Endodermal cell (in vitro differentiated cells): Measurements from ENCODE around the gene MEIOB. TPM values are rescaled to one million over a fixed set of nuclear protein-coding genes. Genes with fewer than 3 reads are reported as not detected.
A peak's percentile ranks its signal among the peaks of the same experiment; 100 is the strongest.

Experiments used
- DNase-seq: peaks from one replicate; pipeline ENCODE4 v3.0.0-alpha.2; 2017
- H3K27ac ChIP-seq: 2 replicates; pipeline ENCODE4 v1.5.1; 2013; ENCODE audit warnings: mild to moderate bottlenecking, low read depth, low read length, moderate library complexity
- H3K27me3 ChIP-seq: 2 replicates; pipeline ENCODE4 v1.6.1; 2013; ENCODE audit warnings: mild to moderate bottlenecking, low read length, moderate library complexity; ENCODE audit not compliant: insufficient read depth, control insufficient read depth, poor library complexity, severe bottlenecking
- H3K36me3 ChIP-seq: 2 replicates; pipeline ENCODE4 v1.7.0; 2013; ENCODE audit warnings: mild to moderate bottlenecking, low read length, moderate library complexity; ENCODE audit not compliant: control insufficient read depth, insufficient read depth
- H3K4me1 ChIP-seq: one replicate; pipeline ENCODE4 v1.7.0; 2013; ENCODE audit warnings: low read length; ENCODE audit not compliant: control insufficient read depth, insufficient read depth
- H3K4me3 ChIP-seq: 2 replicates; pipeline ENCODE4 v1.5.1; 2013; ENCODE audit warnings: mild to moderate bottlenecking, low read length, moderate library complexity
- H3K9ac ChIP-seq: 2 replicates; pipeline ENCODE4 v1.6.1; 2013; ENCODE audit warnings: mild to moderate bottlenecking, low read length, moderate library complexity; ENCODE audit not compliant: poor library complexity, severe bottlenecking; ENCODE audit errors: extremely low read depth
- H3K9me3 ChIP-seq: 2 replicates; pipeline ENCODE4 v1.6.1; 2013; ENCODE audit warnings: mild to moderate bottlenecking, low read length, moderate library complexity; ENCODE audit not compliant: control insufficient read depth
- H3K27ac Mint-ChIP-seq: 2 replicates; pipeline ENCODE4 v1.8.0; 2020; ENCODE audit warnings: mixed read lengths
- H3K27me3 Mint-ChIP-seq: 2 replicates; pipeline ENCODE4 v1.8.0; 2021; ENCODE audit warnings: mild to moderate bottlenecking, mixed read lengths; ENCODE audit not compliant: insufficient read depth
- H3K36me3 Mint-ChIP-seq: 2 replicates; pipeline ENCODE4 v1.8.0; 2020; ENCODE audit warnings: low read depth, mixed read lengths
- H3K4me1 Mint-ChIP-seq: 2 replicates; pipeline ENCODE4 v1.8.0; 2020; ENCODE audit warnings: mixed read lengths
- H3K4me3 Mint-ChIP-seq: 2 replicates; pipeline ENCODE4 v1.8.0; 2020; ENCODE audit warnings: mild to moderate bottlenecking, moderate library complexity, mixed read lengths
- H3K9me3 Mint-ChIP-seq: 2 replicates; pipeline ENCODE4 v1.8.0; 2020; ENCODE audit warnings: mild to moderate bottlenecking, mixed read lengths
- WGBS, 2 experiments: methylation state at CpG; one replicate each; pipeline versions ENCODE4 v1.1.5 to v1.1.7; 2013; ENCODE audit warnings: missing lambda C conversion rate in 2 of 2, mixed read lengths in 1 of 2; ENCODE audit not compliant: insufficient coverage in 1 of 2, insufficient read length in 1 of 2; 5-methylcytosine and 5-hydroxymethylcytosine counted together
- total RNA-seq, 2 donors: library from RNA; stranded (reverse); fragmentation: NEBNext Ultra II Directional in 1 of 2; extraction: Animal tissue kit (Norgen Biotek cat#: 25700) in 1 of 2; gene quantifications; 2 replicates in 1 of 2; 3 replicates in 1 of 2; pipeline ENCODE4 v1.2.1, GENCODE V29; 2021
- TF ChIP-seq, protein P1 (sequence below): fragments of 200-600 bp; sonication (generic); conservative IDR thresholded peaks from 2 replicates; pipeline ENCODE4 v1.5.0; 2021; ENCODE audit warnings: antibody characterized with exemption, mild to moderate bottlenecking

MEIOB gene
- total RNA-seq, 2 donors from 2014 or later = not detected

DNA sequence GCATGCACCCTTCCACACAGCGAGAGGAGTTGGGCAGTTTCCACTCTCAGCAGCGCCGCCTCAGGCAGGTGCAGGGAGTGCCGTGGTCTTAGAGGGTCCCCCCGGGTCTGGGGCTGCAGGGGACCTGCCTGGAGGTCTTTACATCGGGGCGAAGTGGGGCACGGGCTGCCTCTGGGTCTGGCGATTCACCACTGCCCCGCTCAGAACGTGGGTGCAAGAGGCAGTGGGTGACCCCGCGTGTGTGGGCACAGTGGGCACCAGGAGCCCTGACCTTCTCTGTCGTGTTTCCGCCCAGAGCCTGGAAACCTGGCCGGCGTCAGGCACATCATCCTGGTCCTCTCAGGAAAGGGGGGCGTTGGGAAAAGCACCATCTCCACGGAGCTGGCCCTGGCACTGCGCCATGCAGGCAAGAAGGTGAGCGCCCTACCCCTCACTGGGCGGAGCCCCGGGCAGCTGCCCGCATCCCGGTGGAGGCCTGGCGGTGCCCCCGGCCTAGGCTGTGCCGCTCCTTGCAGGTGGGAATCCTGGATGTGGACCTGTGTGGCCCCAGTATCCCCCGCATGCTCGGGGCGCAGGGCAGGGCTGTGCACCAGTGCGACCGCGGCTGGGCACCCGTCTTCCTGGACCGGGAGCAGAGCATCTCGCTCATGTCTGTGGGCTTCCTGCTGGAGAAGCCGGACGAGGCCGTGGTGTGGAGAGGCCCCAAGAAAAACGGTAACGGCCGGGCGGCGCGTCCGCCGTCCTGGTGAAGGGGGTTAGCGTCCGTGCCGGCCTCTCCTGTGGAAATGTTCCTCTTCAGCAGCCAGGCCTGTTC is 85.5 kb downstream of the MEIOB start:
- Histone ChIP-seq H3K27me3 (no peaks in the 10 kb centered on the region), H3K36me3 (peaks cover 4% of the 10 kb centered on the region), H3K4me3 (no peak overlapping the region), H3K27ac (no peak overlapping the region), H3K9ac (no peak overlapping the region), H3K9me3 (no peaks in the 10 kb centered on the region), H3K4me1 (peaks cover under 1% of the 10 kb centered on the region)
- peaks cover 6% of the 10 kb centered on the region for H3K4me1 Mint-ChIP-seq
- DNase-seq = peak; percentile 63
- H3K9me3 Mint-ChIP-seq = no peaks in the 10 kb centered on the region
- WGBS, 2 experiments = 93 to 95% methylated on average over 33 to 51 of the region's 51 CpGs
- no peak overlapping the region for H3K4me3 Mint-ChIP-seq
- no peaks in the 10 kb centered on the region for H3K27me3 Mint-ChIP-seq
- H3K36me3 Mint-ChIP-seq = peaks cover 13% of the 10 kb centered on the region
- TF ChIP-seq, protein P1, sequence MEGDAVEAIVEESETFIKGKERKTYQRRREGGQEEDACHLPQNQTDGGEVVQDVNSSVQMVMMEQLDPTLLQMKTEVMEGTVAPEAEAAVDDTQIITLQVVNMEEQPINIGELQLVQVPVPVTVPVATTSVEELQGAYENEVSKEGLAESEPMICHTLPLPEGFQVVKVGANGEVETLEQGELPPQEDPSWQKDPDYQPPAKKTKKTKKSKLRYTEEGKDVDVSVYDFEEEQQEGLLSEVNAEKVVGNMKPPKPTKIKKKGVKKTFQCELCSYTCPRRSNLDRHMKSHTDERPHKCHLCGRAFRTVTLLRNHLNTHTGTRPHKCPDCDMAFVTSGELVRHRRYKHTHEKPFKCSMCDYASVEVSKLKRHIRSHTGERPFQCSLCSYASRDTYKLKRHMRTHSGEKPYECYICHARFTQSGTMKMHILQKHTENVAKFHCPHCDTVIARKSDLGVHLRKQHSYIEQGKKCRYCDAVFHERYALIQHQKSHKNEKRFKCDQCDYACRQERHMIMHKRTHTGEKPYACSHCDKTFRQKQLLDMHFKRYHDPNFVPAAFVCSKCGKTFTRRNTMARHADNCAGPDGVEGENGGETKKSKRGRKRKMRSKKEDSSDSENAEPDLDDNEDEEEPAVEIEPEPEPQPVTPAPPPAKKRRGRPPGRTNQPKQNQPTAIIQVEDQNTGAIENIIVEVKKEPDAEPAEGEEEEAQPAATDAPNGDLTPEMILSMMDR = peak; percentile 32
- H3K27ac Mint-ChIP-seq = no peak overlapping the region

DNA sequence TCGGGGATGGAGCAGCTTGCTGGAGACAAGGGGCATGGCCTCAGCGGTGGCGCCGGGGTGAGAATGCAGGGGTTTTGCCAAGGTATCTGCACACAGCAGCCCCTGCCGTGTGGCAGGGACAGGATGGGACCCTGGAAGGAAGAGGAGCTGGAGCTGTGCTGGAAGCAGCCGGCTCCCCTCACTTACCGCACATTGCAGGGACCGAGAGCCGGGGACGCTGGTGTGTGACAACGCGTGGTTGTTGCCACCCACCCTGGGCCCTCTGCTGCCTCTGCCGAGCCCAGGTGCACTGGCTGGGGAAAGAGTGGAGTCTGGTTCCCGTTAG is 86.2 kb downstream of the MEIOB start:
- DNase-seq = no peak
- H3K27me3 Mint-ChIP-seq = no peaks in the 10 kb centered on the region
- TF ChIP-seq, protein P1 = no peak
- peaks cover 13% of the 10 kb centered on the region for H3K36me3 Mint-ChIP-seq
- WGBS, 2 experiments = 95 to 100% methylated on average over 8 to 14 of the region's 14 CpGs
- Histone ChIP-seq H3K9ac (no peak overlapping the region), H3K9me3 (no peaks in the 10 kb centered on the region), H3K36me3 (peaks cover 8% of the 10 kb centered on the region), H3K27ac (no peak overlapping the region), H3K4me3 (no peak overlapping the region), H3K27me3 (no peaks in the 10 kb centered on the region), H3K4me1 (peaks cover 7% of the 10 kb centered on the region)
- peaks cover 10% of the 10 kb centered on the region for H3K4me1 Mint-ChIP-seq
- no peak overlapping the region for H3K4me3 Mint-ChIP-seq
- H3K9me3 Mint-ChIP-seq = no peaks in the 10 kb centered on the region
- H3K27ac Mint-ChIP-seq = no peak overlapping the region

DNA sequence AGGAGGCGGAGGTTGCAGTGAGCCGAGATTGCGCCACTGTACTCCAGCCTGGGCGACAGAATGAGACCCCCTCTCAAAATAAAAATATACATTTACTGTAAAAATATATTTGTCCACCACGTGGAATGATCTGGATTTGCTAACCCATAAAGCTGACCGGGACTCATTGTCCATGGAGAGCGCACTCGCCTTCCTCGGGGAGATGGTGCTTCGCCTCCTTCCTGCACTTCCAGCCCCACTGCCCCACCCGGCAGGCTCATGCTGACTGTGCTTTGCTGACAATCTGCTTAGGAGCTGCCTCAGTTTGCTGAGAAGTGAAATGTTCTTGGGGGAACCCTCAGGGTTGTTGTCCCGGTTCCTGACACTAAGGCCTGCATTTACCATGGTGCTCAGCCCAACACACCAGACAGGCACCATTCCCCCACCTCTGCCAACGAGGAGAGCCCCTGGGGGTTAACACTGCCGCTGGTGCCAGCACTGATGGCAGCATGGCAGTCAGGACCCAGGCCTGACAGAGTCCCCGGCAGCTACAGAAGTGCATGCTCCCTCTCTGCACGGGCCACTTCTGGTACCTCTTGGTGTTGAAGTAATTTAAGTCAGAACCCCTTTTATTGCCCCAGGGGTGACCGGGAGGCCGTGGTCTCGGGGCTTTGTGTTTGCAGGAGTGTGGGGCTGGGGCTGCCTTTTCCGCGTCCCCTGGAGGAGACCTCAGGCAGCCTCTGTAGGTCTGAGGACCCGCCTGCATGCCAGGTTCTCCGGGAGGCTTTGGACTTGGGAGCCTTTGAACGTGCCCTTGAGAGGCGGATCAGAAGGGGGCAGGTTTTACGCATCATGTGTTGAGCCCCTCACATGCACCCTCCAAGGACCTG is 86.8 kb downstream of the MEIOB start:
- H3K4me1 ChIP-seq = peaks cover 8% of the 10 kb centered on the region
- no peak overlapping the region for H3K27ac ChIP-seq
- no peaks in the 10 kb centered on the region for H3K27me3 Mint-ChIP-seq
- H3K27me3 ChIP-seq = no peaks in the 10 kb centered on the region
- 93 to 99% methylated on average over 21 to 23 of the region's 26 CpGs for WGBS, 2 experiments
- peaks cover 15% of the 10 kb centered on the region for H3K36me3 Mint-ChIP-seq
- DNase-seq = no peak
- H3K4me3 ChIP-seq = no peak overlapping the region
- H3K4me3 Mint-ChIP-seq = peak overlapping the region; percentile 39
- H3K4me1 Mint-ChIP-seq = peaks cover 10% of the 10 kb centered on the region
- no peaks in the 10 kb centered on the region for H3K9me3 Mint-ChIP-seq
- H3K27ac Mint-ChIP-seq = no peak overlapping the region
- H3K9ac ChIP-seq = no peak overlapping the region
- TF ChIP-seq, protein P1 = no peak
- peaks cover 14% of the 10 kb centered on the region for H3K36me3 ChIP-seq
- no peaks in the 10 kb centered on the region for H3K9me3 ChIP-seq

Other genes starting within 250 kb of the MEIOB start
- gene JPT2, start 193.9 kb downstream of the MEIOB start, total RNA-seq = 100 to 1,000 TPM; 161 to 168 TPM
- 10 to 100 TPM; 76.0 to 84.0 TPM for gene MAPK8IP3, start 166.0 kb downstream of the MEIOB start, total RNA-seq
- 10 to 100 TPM; 70.3 to 73.6 TPM for gene NME3, start 100.6 kb downstream of the MEIOB start, total RNA-seq
- gene EME2, start 99.4 kb downstream of the MEIOB start, total RNA-seq = 10 to 100 TPM; 34.3 to 64.3 TPM
- 100 to 1,000 TPM; 137 to 164 TPM for gene MRPS34, start 99.0 kb downstream of the MEIOB start, total RNA-seq
- 10 to 100 TPM; 28.0 to 28.1 TPM for gene SPSB3, start 89.6 kb downstream of the MEIOB start, total RNA-seq
- gene NUBP2, start 89.2 kb downstream of the MEIOB start, total RNA-seq = 10 to 100 TPM; 61.1 to 61.5 TPM
- gene IGFALS, start 78.5 kb downstream of the MEIOB start, total RNA-seq = not detected
- gene HAGH, start 45.3 kb downstream of the MEIOB start, total RNA-seq = 10 to 100 TPM; 47.8 to 52.9 TPM
- gene FAHD1, start 45.0 kb downstream of the MEIOB start, total RNA-seq = 10 to 100 TPM; 16.6 to 16.9 TPM
- gene HS3ST6, start 46.3 kb upstream of the MEIOB start, total RNA-seq = not detected
- gene MSRB1, start 71.0 kb upstream of the MEIOB start, total RNA-seq = 10 to 100 TPM; 20.6 to 23.5 TPM
- gene RPL3L, start 82.5 kb upstream of the MEIOB start, total RNA-seq = not detected
- 100 to 1,000 TPM; 167 to 192 TPM for gene NDUFB10, start 87.4 kb upstream of the MEIOB start, total RNA-seq
- 1,000 to 10,000 TPM; 3,064 to 3,492 TPM for gene RPS2, start 92.7 kb upstream of the MEIOB start, total RNA-seq
- gene RNF151, start 94.7 kb upstream of the MEIOB start, total RNA-seq = under 1 TPM in 1 of 2 donors, not detected in 1; 0.44 TPM
- gene TBL3, start 99.9 kb upstream of the MEIOB start, total RNA-seq = 10 to 100 TPM; 43.4 to 49.7 TPM
- under 1 TPM in 1 of 2 donors, not detected in 1; 0.42 TPM for gene NOXO1, start 109.3 kb upstream of the MEIOB start, total RNA-seq
- gene GFER, start 112.0 kb upstream of the MEIOB start, total RNA-seq = 10 to 100 TPM; 40.3 to 45.5 TPM
- 10 to 100 TPM in 1 of 2 donors, 1 to 10 TPM in 1; 7.0 to 11.2 TPM for gene SYNGR3, start 117.8 kb upstream of the MEIOB start, total RNA-seq
- gene ZNF598, start 137.7 kb upstream of the MEIOB start, total RNA-seq = 10 to 100 TPM; 45.6 to 49.5 TPM
- gene NPW, start 147.6 kb upstream of the MEIOB start, total RNA-seq = 1 to 10 TPM; 1.2 to 1.9 TPM
- 10 to 100 TPM; 20.1 to 25.5 TPM for gene NHERF2, start 154.7 kb upstream of the MEIOB start, total RNA-seq
- gene NTHL1, start 175.7 kb upstream of the MEIOB start, total RNA-seq = 10 to 100 TPM; 43.2 to 46.1 TPM
- gene TSC2, start 175.8 kb upstream of the MEIOB start, total RNA-seq = 100 to 1,000 TPM; 166 to 192 TPM